ENCODE data around the gene GPR85. TPM values are rescaled to one million over a fixed set of nuclear protein-coding genes. Genes with fewer than 3 reads are reported as not detected.

The GPR85 gene
- total and polyA plus RNA-seq, 2 donors (not counting 3 experiments of a cell fraction or from before 2014, with no cell fraction given), result 0.54 to 0.64 TPM

- Histone ChIP-seq H3K4me1 (ENCODE audit: control insufficient read depth, extremely low read depth, insufficient read depth, low read length) (no peaks in the 10 kb centered on the region), H3K9ac (replicated peaks; ENCODE audit: extremely low read depth, insufficient read depth, low read length) (no peak overlapping the region), H3K27me3 (ENCODE audit: control insufficient read depth in 2 of 2, insufficient read depth in 2 of 2, low read length in 2 of 2) (peaks cover 0 to 3% of the 10 kb centered on the region in 2 experiments), H3K4me3 (replicated peaks in 1 of 3; ENCODE audit: insufficient read depth in 1 of 3, low read depth in 1 of 3, low read length in 3 of 3) (no peak overlapping the region), H3K9me3 (replicated peaks; ENCODE audit: control insufficient read depth, insufficient read depth, low read length) (no peaks in the 10 kb centered on the region), H3K27ac (ENCODE audit: insufficient read depth, low read depth, low read length) (no peak overlapping the region), H3K79me2 (ENCODE audit: control insufficient read depth, insufficient read depth, low read length) (no peaks in the 10 kb centered on the region), H3K4me2 (ENCODE audit: insufficient read depth, low read length) (no peak overlapping the region), H4K20me1 (replicated peaks; ENCODE audit: control insufficient read depth, extremely low read depth, insufficient read depth, low read length) (no peaks in the 10 kb centered on the region), H3K9me1 (replicated peaks; ENCODE audit: control insufficient read depth, extremely low read depth, insufficient read depth, low read length) (peaks cover 2% of the 10 kb centered on the region), H3K36me3 (ENCODE audit: control insufficient read depth in 2 of 2, extremely low read depth in 1 of 2, insufficient read depth in 2 of 2, low read length in 2 of 2) (no peaks in the 10 kb centered on the region), H2AFZ (ENCODE audit: low read depth, low read length) (no peak overlapping the region)
- POLR2A ChIA-PET, result no interaction called here
- TF ChIP-seq EZH2 (IDR thresholded peaks at IDR 0.05; ENCODE audit: borderline replicate concordance, low read depth, low read length, severe bottlenecking), result no peak
- TF ChIP-seq MYC (IDR thresholded peaks at IDR 0.05; ENCODE audit: low read depth, low read length), result no peak
- no peak for TF ChIP-seq MAX (IDR thresholded peaks at IDR 0.05; ENCODE audit: insufficient read depth, insufficient read length)
- TF ChIP-seq CTCF (IDR thresholded peaks at IDR 0.05; ENCODE audit: extremely low read depth in 1 of 2, insufficient read depth in 1 of 2, low read depth in 1 of 2, low read length in 2 of 2), result no peak
- no peak for TF ChIP-seq FOS (IDR thresholded peaks at IDR 0.05; ENCODE audit: borderline replicate concordance, insufficient read depth, low read length)
- TF ChIP-seq JUN (IDR thresholded peaks at IDR 0.05; ENCODE audit: borderline replicate concordance, insufficient read depth, insufficient read length, low read depth), result no peak
- no peak for TF ChIP-seq POLR2AphosphoS5 (IDR thresholded peaks at IDR 0.05; ENCODE audit: insufficient read depth, low read depth, low read length)
- no peak for TF ChIP-seq POLR2A (IDR thresholded peaks at IDR 0.05; ENCODE audit: low read depth, low read length)
- no peak for TF ChIP-seq GATA2 (IDR thresholded peaks at IDR 0.05; ENCODE audit: insufficient read depth, insufficient read length, low read depth, low read length)
- dilution Hi-C loops (cut with MboI; ENCODE audit: extremely low pct_ligation_motif_present, low sequenced_read_pairs) (no loop called here), intact Hi-C loops (cut with micrococcal nuclease) (no loop called here)
- FAIRE-seq (no peak), DNase-seq (ENCODE audit: low read depth, low spot score) (no peak)
- BruUV-seq (replicated peaks), result no TSS peak
- CTCF ChIA-PET, result interaction anchor here (0.8 to 1.9 kb wide), 2 partner anchors 9 to 18 kb away, joined by 3 to 4 read pairs; partner anchors contain the start of gene GPR85
Observed at GRCh38 chr7:113094517-113095249, 8.1 kb upstream of the GPR85 start.
